GM19351 (cell line): Measurements from ENCODE around the gene TMEM256.

Source experiments
- ATAC-seq: cut with Tn5 transposase; IDR thresholded peaks from one replicate; pipeline ENCODE4 v1.9.1; 2021; ENCODE audit warnings: mild to moderate bottlenecking, moderate library complexity; ENCODE audit not compliant: unreplicated experiment

The TMEM256 gene

DNA sequence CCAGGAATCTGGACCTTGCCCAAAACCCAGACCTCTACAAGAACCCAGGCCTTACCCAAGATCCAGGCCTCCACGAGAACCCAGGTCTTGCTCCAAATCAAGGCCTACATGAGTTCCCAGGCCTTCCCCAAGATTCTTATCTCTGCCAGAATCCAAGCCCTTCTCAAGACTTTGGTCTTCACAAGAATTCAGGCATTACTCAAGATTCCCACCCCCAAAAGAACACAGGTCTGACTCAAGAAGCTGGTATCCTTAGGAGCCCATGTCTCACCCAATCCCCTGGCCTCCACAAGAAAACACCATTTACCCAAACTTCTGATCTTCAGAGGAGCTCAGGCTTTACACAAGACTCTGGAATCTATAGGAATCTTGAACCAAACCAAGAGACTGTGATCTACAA, 27.3 kb upstream of the TMEM256 start:
- no peak for ATAC-seq

DNA sequence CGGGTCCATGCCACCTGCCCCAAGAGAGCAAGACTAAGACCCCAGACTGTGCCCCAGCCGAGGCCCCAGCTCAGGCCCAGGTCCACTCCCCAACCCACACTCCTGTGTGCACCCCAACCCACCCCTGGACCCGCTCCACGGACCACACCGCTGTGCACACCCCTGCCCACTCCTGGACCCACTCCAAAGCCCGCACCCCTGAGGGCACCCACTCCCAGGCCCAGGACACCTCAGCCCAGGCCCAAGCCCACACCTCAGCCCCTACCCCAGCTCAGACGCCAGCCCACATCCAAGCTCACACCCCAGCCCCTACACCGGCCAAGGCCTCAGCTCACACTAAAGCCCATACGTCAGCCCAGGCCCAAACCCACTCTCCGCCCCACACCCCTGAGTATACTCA, 25.8 kb upstream of the TMEM256 start:
- no peak for ATAC-seq

DNA sequence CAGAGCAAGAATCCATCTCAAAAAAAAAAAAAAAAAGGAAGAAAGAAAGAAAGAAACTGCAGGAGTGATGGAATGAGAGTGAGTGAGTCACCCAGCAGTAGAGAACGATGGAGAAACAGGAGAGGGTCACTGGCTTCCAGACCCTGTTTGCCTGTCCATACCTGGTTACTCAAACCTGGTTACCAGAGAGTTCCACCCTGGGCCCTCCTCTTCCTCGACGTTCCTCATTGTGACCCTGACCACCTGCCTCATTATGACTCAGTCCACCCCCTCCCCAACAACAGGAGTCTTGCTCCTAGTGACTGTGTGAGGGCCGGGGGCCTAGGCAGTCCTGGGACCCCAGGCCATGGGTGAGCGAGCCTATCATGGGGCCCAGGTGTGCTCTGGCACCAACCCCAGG, 24.7 kb upstream of the TMEM256 start, which contains the start of gene SPEM3:
TSS of gene SPEM3 (plus strand) at position 301 of the 400 bp plus-strand sequence. CDS start at position 347, 46 bp downstream.
- no peak for ATAC-seq

DNA sequence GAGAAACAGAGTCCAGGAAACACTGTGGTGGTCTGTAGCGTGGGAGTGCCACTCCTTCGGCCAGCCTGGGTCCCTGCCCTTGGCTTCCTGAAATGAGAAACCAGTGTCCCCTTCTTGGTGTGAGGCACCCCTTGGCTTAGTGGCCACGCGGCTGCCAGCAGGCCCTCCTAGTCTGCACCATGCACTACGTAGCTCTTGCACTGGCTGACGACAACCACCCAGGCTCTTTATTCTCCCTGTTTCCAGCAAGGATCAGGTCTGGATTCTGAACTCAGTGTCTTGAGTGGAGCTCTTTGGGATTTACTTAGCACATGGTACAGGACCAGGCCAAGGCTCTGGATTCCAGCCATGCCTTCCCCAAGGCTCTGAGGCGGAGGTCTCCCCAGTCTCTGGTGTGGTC, 23.7 kb upstream of the TMEM256 start:
- no peak for ATAC-seq

DNA sequence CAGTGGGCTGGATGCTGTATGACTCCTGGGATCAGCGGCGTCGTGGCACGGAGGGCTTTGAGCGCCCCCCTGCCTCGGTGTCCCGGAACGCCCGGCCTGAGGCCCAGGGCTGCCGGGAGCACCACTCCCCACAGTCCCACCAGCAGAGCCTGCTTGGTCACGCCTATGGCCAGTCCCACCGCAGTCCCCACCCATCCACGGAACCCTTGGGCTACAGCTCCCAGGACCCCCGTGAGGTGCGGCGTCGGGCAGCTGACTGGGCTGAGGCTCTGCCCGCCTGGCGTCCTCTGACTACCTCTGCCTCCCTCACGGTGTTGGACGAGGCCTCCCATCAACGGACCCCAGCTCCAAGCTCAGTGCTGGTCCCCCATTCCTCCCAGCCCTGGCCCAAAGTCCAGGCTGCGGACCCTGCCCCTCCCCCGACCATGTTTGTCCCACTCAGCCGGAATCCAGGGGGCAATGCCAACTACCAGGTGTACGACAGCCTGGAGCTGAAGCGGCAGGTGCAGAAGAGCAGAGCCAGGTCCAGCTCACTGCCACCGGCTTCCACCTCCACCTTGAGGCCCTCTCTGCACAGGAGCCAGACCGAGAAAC, 23.1 kb upstream of the TMEM256 start:
- ATAC-seq = no peak

DNA sequence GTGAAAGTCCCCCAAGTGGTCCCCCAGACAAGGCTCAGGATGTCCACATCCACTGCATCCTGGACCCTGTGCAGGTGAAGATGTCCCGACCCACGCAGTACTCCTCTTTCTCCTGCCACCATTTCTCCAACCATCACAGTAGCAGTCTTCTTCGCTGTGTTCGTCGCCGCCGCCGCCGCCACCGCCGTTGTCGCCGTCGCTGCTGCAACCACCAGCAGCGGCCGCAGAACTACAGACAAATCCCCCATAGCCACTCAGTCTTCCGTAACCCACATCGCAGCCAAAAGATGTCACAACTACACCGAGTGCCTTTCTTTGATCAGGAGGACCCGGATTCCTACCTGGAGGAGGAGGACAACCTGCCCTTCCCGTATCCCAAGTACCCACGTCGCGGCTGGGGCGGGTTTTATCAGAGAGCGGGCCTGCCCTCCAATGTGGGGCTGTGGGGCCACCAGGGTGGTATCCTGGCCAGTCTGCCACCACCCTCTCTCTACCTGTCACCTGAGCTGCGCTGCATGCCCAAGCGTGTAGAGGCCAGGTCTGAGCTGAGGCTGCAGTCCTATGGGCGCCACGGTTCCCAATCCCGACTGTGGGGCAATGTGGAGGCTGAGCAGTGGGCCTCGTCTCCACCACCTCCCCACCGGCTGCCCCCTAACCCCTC, 22.4 kb upstream of the TMEM256 start:
- no peak for ATAC-seq

DNA sequence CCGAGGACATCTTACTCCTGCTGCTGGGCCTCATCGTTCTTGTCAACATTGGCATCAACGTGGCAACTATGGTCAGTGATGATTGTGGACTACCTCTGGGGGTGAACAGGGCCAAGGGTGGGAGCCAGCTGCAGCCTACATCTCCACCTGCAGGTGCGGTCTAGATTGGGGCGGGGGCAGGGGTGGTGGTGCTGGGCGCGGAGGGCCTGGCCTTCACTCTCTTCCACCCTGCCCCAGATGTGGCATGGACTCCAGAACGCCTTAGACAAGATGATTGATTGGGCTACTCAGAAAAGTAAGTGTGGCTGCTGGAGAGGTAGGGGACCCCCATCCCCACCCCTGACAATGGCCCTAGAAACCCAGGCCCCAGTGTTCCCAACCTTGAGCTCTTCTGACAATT, 21.9 kb upstream of the TMEM256 start:
- no peak for ATAC-seq

DNA sequence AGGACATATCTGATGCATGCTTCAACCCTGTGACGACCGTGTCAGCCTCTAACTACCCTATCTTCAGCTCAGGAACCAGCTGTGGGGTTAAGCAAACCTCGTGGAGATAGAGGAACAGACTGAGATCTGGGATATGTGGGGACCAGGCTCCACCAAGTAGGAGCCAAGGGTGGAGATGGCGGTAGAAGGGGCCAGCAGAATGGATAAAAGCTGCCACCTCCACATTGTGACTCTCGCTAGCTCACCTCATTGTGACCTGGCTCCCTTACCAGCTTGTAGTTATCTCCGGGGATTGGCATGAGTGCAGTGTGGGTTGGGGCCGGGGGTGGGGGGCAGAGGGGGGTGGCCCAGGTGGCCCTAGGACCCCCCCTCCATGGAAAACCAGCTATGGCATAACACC, 21.4 kb upstream of the TMEM256 start, which contains the start of gene SPEM2:
TSS of gene SPEM2 (plus strand) at position 301 of the 400 bp plus-strand sequence. CDS start at position 374, 73 bp downstream.
- no peak for ATAC-seq

DNA sequence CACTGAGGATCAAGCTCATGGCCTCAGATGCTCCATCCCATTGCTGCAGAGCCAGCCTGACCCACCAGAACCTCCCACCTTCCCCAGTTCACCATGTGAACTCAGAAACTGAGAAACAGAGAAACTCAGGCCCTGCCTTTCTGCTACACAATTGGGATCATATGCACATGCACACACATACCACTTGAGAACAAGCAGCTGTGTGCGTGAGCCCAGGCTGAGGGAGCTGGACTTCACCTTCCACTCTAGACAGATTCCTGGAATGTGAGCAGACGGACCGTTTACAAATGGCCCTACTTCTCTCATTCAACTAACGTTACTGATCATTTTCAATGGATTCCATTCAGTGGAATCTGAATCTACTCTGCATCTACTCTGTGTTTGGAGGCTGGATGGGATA, 19.8 kb upstream of the TMEM256 start:
- no peak for ATAC-seq

DNA sequence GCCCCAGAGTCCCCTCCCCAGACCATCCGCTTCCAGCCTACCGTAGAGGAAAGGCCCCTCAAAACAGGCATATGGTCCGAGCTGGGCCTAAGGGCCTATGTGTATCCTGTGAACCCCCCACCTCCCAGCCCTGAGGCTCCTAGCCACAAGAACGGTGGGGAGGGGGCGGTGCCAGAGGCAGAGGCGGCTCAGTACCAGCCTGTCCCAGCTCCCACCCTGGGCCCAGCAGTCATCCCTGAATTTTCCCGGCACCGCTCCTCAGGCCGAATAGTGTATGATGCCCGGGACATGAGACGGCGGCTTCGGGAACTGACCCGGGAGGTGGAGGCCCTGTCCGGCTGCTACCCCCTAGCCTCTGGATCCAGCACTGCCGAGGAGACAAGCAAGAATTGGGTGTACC, 17.3 kb upstream of the TMEM256 start:
- no peak for ATAC-seq

DNA sequence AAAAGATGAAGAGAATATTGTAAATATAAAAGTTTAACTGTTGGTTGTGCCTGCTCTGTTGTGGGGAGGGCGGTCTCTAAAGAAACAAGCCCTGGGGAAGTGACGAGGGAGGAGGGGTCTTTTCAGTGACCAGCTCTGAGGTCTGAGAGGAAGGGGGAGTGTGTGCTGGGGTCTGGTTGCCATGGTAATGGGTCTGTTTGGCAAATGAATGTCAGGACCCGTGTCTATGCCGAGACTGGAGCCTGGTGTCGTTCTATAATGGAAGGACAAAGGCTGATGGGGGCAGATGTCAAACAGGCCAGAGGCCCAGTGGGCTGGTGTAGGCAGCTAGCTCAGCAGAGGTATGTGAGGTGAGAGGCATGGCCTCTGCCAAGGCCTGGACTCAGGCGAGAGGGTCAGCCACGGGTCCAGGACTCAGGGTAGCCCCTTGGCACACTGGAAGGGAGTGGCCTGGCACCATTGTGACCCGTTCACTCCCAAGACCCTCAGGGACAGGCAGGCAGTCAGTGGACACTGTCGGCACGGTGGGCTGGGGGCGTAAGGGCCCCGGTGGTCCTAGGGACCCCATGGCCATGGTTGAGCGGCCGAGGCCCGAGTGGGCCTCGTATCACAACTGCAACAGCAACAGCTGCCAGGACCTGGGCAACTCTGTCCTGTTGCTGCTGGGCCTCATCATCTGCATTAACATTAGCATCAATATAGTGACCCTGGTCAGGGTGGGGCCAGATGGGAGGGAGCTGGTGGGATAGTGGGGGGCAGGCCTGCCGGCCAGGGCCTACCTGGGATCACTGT, 16.1 kb upstream of the TMEM256 start, which contains the start of gene SPEM1:
TSS of gene SPEM1 (plus strand) at position 506 of the 792 bp plus-strand sequence. CDS start at position 567, 61 bp downstream.
- ATAC-seq = no peak

DNA sequence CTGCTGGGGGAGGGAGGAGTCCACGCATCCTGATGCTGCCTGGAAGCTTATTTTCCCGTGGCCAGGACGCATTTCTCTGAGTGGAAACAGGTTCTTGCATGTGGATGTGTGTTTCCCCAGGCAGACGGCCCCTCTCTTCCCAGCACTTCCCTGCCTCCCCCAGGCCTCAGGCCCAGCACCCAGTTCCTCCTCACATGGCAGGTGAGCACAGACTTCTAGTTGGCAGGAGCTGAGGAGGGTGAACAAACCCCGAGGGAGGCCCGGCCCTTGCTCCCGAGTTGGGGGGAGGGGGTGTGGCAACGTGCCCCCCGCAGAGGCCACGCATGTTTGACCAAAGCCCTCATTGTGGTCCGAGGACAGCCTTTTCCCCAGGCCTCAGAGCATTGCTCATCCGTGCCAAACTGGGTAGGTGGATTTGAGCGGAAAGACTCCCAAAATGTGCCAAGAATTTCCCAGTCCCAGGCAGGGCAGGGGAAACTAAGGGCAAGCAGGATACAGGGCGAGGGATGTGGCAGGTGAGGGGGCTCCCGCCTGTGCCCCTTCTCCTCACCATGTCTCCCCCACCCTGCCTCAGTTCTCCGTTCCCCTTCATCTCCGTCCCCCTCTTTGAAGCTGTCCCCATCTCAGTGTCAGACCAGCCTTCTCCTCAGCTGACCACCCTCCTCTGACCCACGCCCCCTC, 14.7 kb upstream of the TMEM256 start:
- ATAC-seq = no peak

DNA sequence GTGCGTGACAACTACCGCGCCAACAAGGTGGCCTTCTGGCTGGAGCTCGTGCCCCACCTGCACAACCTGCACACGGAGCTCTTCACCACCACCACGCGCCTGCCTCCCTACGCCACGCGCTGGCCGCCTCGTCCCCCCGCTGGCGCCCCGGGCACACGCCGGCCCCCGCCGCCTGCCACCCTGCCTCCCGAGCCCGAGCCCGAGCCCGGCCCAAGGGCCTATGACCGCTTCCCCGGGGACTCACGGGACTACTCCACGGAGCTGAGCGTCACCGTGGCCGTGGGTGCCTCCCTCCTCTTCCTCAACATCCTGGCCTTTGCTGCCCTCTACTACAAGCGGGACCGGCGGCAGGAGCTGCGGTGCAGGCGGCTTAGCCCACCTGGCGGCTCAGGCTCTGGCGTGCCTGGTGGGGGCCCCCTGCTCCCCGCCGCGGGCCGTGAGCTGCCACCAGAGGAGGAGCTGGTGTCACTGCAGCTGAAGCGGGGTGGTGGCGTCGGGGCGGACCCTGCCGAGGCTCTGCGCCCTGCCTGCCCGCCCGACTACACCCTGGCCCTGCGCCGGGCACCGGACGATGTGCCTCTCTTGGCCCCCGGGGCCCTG, 13.3 kb upstream of the TMEM256 start:
- no peak for ATAC-seq

DNA sequence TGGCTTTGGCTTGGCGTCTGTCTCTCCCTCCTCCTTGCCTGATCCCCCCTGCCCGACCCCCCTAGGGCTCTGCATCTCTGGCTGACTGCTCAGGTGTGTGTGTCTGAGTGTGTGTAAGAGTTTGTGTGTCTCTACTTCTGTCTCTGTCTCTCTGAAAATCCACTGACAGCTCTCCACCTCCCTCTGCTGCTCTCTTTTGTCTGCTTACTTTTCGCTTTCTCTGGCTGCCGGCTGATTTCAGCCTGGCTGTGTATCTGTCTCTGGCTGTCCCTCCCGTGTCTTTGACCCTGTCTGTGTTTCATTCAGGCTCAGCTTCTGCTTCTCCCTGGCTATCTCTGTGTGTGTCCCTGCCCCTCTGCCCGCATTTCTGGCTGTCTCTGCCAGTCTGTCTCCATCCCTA, 12.4 kb upstream of the TMEM256 start:
- no peak for ATAC-seq

DNA sequence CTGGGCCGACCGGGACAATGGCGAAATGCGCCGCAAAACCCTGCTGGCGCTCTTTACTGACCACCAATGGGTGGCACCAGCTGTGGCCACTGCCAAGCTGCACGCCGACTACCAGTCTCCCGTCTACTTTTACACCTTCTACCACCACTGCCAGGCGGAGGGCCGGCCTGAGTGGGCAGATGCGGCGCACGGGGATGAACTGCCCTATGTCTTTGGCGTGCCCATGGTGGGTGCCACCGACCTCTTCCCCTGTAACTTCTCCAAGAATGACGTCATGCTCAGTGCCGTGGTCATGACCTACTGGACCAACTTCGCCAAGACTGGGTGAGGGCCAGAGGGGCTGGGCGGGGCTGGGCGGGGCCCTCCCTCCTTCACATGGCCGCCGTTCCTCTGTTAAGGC, 11.9 kb upstream of the TMEM256 start:
- no peak for ATAC-seq

DNA sequence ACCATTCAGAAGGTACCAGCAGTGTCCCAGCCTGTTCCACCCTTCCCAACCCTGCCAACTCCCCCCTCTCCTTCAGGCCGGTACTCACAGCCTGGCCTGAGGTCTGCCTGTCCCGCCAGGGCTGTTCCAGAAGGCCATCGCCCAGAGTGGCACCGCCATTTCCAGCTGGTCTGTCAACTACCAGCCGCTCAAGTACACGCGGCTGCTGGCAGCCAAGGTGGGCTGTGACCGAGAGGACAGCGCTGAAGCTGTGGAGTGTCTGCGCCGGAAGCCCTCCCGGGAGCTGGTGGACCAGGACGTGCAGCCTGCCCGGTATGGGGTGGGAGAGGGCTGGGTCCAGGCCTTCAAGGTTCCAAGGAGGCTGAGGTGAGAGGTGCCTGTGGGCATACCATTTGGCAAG, 10.9 kb upstream of the TMEM256 start:
- ATAC-seq = no peak

DNA sequence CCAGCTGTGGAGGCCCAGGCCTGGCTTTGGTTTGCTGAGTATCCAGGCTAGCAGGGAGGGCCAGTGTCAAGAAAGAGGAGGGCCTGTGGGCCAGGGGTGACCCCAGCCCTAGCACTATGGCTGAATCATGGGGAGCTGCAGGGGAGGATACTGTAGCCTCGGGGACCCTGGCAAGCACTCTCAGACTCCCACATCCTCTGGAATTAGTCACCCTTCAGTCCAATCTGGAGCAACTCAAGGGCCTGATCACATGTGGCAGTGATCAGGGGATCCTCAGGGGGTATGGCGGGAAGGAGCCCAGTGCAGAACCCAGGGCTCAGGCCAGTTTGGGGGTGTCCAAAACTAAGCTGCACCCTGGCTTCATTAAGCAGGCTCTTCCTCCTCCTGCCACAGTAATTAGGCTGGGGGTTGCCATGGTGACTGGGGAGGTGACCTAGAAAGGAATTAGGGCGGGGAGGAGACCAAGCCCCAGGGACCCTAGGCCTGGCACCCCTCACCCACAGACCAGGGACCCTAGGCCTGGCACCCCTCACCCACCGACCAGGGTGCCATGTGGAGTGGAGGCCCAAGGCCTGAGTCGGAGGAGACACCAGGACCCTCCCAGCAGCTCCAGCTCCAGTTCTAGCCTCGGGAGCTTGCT, 9.6 kb upstream of the TMEM256 start:
- no peak for ATAC-seq

DNA sequence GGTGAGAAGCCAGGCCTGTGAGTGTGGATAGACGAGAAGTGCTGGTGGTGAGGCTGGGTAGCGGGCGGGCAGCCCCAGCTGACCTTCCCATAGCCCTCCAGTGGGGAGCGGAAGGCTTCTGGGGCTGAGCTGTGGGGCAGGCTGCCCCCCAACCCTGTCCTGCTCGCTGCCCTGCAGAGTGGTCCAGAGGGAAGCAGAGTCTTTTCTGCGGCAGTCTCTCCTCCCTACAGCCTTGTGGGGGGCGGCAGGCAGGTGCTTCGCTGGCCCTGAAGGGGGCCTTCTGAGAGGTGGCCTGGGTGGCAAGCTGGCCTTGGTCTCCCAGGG, 7.5 kb upstream of the TMEM256 start:
- no peak for ATAC-seq

DNA sequence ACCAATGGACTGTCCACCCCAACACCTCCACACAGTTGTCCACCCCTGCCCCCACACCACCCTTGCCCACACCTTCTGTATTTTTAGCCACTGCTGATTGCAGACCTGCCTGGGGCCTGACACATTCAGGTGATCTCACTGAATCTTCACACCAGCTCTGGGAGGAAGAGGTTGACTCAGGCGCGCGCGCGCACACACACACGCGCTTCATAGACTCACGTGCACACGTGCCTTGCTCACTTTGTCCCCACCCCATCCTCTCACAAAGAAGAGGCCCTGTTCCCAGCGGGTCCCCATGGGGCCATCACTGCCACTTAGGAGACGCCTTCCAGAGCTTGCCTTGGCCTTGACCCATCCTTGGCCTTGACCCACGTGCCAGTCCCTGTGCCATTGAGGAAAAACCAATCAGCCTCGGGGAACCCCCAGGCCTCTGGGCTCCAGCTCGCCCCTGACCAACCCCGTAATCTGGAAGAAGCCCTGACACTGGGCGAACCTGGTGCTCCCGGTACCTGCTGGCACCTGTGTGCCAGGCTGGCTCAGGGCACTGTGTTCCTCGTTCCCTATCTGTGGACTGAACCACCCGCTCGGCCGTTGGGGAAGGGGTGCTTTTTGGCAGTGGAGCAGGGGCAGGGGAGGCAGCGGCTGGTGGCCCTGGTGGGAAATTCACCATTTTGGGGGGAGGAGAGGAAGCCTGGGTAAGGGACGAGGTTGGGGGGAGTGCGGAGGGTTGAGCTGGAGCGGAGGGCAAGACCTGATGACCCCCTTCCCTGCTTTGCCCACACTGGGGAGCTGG, 6.9 kb upstream of the TMEM256 start:
- no peak for ATAC-seq

DNA sequence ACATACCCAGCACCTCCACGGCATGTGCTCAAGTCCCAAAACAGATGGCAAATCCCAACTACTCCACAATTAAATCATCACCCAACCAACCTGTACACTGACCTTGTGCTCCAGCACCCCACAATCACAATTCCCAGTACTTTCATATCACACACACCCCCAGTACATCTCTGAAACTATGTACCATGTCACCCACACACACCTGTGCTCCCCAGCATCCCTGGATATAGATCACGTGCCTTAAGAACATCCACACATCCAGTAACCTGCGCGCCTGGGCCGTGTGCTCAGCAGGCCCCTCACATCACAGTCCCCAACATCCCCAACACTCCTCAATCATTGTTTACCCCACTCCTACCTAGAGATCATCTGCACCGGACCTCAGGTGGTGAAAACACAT, 5.8 kb upstream of the TMEM256 start:
- no peak for ATAC-seq
